ENCODE results near the gene LIPE. TPM values are rescaled to one million over a fixed set of nuclear protein-coding genes. Genes with fewer than 3 reads are reported as not detected.

LIPE gene
- total RNA-seq, 4 donors from 2014 or later, result 3.6 to 10.6 (median 5.9) TPM

DNA sequence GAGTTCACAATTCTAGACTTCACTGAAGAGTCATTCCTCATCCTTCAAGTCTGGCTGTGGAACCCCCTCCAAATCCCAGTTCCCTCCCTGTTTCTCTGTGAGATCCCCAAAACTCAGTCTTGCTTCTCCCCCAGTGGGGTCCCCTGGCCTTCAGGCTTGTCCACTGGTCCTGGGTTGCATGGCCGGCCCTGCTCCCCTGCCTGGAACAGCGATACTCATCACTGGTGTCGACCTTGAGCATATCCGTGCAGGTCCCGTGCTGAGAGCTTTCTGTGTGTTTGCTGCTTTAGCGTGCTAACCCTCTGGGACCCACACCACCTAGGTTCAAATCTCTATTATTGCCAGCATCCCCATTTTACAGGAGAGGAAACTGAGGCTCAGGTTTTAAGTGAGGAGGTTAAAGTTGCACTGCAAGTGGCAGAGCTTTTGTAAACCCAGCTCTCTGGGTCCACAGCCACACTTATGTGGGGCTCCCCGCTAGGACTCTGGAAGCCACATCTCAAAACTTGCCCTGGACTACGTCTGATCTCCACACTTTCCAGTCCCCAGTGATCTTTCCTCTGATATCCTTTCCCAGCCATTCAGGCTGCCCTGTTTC is 15.5 kb downstream of the LIPE start:
- H3K27ac ChIP-seq (replicated peaks in 1 of 4), result no peak overlapping the region
- TF ChIP-seq CTCF (IDR thresholded peaks at IDR 0.05), result no peak
- peaks cover 6 to 28% (median 11%) of the 10 kb centered on the region in 4 donors for H3K4me1 ChIP-seq
- WGBS, result 95% methylated on average over 8 of the region's 8 CpGs
- DNase-seq (ENCODE audit: extremely low spot score), result no peak
- H3K27me3 ChIP-seq, result no peaks in the 10 kb centered on the region
- no peak overlapping the region for H3K4me3 ChIP-seq
- H3K36me3 ChIP-seq, result peaks cover 0 to 40% (median 14%) of the 10 kb centered on the region in 4 donors
- intact Hi-C loops (cut with DNase I), result no loop called here
- H3K9me3 ChIP-seq, result no peaks in the 10 kb centered on the region

DNA sequence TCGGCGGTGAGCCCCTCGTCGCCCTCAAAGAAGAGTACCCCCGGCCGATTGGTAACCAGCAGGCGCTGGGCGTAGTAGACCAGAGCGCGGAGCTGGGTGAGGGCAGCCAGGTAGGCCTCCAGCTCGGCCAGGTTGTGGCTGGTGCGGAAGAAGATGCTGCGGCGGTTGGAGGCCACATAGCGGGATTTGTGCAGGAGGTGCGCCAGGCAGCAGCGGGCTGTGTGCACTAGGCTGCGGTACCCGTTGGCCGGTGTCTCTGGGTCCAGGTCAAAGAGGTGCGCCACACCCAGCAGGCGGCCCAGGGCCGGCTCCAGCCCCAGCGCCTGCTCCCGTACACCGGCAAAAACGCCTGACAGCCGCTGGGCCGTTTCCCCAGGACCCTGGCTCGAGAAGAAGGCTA is 16.8 kb downstream of the LIPE start:
- Histone ChIP-seq H3K36me3 (peaks cover 0 to 52% (median 15%) of the 10 kb centered on the region in 4 donors), H3K27ac (replicated peaks in 1 of 4) (no peak overlapping the region), H3K27me3 (no peaks in the 10 kb centered on the region), H3K9me3 (no peaks in the 10 kb centered on the region), H3K4me1 (peaks cover 6 to 28% (median 11%) of the 10 kb centered on the region in 4 donors), H3K4me3 (no peak overlapping the region)
- WGBS, result 94% methylated on average over 22 of the region's 30 CpGs
- no peak for TF ChIP-seq POLR2AphosphoS5 (IDR thresholded peaks at IDR 0.05)
- no peak for TF ChIP-seq CTCF (IDR thresholded peaks at IDR 0.05)
- intact Hi-C loops (cut with DNase I), result no loop called here
- DNase-seq (ENCODE audit: extremely low spot score), result no peak

- intact Hi-C loops (cut with DNase I), result no loop called here
- no peak for TF ChIP-seq POLR2AphosphoS5 (IDR thresholded peaks at IDR 0.05)
- TF ChIP-seq EP300 (IDR thresholded peaks at IDR 0.05), result no peak
- TF ChIP-seq POLR2A (IDR thresholded peaks at IDR 0.05; ENCODE audit: low read depth), result no peak
- no peak for TF ChIP-seq CTCF (IDR thresholded peaks at IDR 0.05)
- Histone ChIP-seq H3K36me3 (peaks cover 0 to 55% (median 15%) of the 10 kb centered on the region in 4 donors), H3K27me3 (no peaks in the 10 kb centered on the region), H3K4me1 (peaks cover 6 to 28% (median 11%) of the 10 kb centered on the region in 4 donors), H3K27ac (replicated peaks in 1 of 4) (no peak overlapping the region), H3K9me3 (no peaks in the 10 kb centered on the region), H3K4me3 (no peak overlapping the region)
- no peak for DNase-seq (ENCODE audit: extremely low spot score)
- 74% methylated on average over 6 of the region's 6 CpGs for WGBS
These were observed 17.7 kb downstream of the LIPE start for GRCh38 chr19:42409477-42409876.

DNA sequence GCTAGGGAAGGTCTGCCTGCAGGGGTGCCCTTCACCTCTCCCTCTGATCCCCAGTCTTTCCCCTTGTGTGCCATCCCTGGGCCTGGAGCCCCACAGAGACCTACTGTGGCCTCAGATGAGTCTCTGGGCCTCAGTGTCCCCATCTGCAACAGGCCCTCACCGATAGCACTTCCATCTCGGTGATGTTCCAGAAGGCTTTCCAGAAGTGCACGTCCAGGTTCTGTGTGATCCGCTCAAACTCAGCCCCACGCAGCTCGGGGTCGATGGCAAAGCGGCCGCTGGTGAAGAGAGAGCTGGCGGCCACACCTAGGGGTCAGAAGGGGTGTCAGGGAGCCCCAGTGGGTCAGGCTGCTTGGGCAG is 19.4 kb downstream of the LIPE start:
- H3K36me3 ChIP-seq, result peaks cover 0 to 55% (median 14%) of the 10 kb centered on the region in 4 donors
- H3K27me3 ChIP-seq, result no peaks in the 10 kb centered on the region
- no peak for DNase-seq (ENCODE audit: extremely low spot score)
- H3K4me3 ChIP-seq, result no peak overlapping the region
- peaks cover 6 to 28% (median 12%) of the 10 kb centered on the region in 4 donors for H3K4me1 ChIP-seq
- intact Hi-C loops (cut with DNase I), result no loop called here
- TF ChIP-seq POLR2A (IDR thresholded peaks at IDR 0.05; ENCODE audit: low read depth) (no peak), POLR2AphosphoS5 (IDR thresholded peaks at IDR 0.05) (no peak), EP300 (IDR thresholded peaks at IDR 0.05) (no peak), CTCF (IDR thresholded peaks at IDR 0.05) (no peak)
- 96% methylated on average over 10 of the region's 10 CpGs for WGBS
- H3K27ac ChIP-seq (replicated peaks in 1 of 4), result no peak overlapping the region
- H3K9me3 ChIP-seq, result no peaks in the 10 kb centered on the region
